VCaP (cell line): Measurements from ENCODE around the gene TP73.
"Not testable (repeated sequence)": the region's sequence is repeated elsewhere in the genome, so short reads cannot be mapped to it uniquely, and the experiment has no call there.

Experiments
- H3K27ac ChIP-seq: fragments of 450-650 bp; 2 replicates; pipeline ENCODE4 v1.5.1; 2017
- CTCF ChIP-seq: fragments of 450-650 bp; conservative IDR thresholded peaks from 2 replicates; pipeline ENCODE4 v1.5.1; 2017; ENCODE audit warnings: mild to moderate bottlenecking, moderate library complexity

The TP73 gene

DNA sequence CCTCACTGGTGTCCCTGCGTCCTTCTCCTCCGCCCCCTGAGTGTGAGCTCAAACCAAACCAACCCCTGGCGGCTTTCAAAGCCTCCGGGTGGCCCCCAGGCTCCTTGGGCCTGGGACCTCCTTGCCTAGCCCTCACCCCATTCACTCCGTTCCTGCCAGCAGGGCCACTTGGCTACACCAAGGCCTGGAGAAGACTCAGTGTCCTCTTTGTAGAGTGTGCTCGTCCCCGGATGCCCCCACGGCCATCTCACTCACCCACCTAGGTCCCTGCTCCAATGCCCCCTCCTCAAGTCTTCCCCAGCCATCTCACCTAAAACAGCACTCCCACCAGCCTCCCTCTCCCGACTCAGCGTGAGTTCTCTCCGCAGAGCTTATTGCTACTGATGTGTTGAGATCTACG is 92.8 kb downstream of the TP73 start:
- H3K27ac ChIP-seq: peak overlapping the region; percentile 82; the same call in 1 of the 2 replicates
- TF ChIP-seq CTCF: no peak

GRCh38 chr1:3745590-3746381 is 93.5 kb downstream of the TP73 start:
- TF ChIP-seq CTCF: no peak
- H3K27ac ChIP-seq: peak overlapping the region; percentile 82

DNA sequence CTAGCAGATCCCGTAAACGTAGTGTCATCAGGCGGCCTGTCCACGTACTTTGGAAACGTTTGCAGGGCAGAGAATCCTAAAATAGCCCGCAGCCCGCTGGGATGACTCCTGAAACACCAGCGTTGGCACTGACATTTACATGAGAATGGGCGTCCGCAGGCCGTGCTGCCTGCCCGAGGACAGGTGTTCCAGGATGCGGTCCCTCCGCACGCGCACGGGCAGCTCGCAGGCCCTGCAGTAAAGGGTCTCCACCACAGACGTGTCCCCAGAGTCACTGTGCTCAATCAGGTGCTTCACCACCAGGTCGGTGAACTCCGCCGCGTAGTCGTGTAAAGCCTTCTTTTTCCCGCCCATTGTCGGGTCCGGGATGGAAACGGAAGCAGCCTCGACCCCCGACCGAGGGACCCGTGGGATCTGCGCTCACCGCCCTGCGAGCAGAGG is 94.1 kb downstream of the TP73 start:
- TF ChIP-seq CTCF: no peak
- peak overlapping the region; percentile 82 for H3K27ac ChIP-seq

- peak overlapping the region; percentile 82 for H3K27ac ChIP-seq
- TF ChIP-seq CTCF: no peak
Measured at GRCh38 chr1:3746830-3747521, 94.7 kb downstream of the TP73 start.

DNA sequence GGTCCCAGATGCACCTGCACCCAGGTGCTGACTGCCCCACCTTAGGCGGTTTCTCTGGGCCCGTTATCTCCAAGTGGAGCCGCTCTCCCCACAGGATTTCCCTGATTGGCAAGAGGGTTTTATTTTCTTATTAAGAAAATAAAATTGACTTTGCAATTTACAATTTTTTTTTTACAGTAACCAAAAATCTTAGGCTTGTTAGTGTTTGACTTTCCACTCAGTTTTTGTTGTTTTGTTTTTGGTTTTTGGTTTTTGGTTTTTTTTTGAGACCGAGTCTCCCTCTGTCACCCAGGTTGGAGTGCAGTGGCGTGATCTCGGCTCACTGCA is 95.2 kb downstream of the TP73 start:
- TF ChIP-seq CTCF: no peak
- H3K27ac ChIP-seq: peak overlapping the region; percentile 82

GRCh38 chr1:3747903-3748302 is 95.6 kb downstream of the TP73 start:
- peak overlapping the region; percentile 82 for H3K27ac ChIP-seq
- no peak for TF ChIP-seq CTCF

DNA sequence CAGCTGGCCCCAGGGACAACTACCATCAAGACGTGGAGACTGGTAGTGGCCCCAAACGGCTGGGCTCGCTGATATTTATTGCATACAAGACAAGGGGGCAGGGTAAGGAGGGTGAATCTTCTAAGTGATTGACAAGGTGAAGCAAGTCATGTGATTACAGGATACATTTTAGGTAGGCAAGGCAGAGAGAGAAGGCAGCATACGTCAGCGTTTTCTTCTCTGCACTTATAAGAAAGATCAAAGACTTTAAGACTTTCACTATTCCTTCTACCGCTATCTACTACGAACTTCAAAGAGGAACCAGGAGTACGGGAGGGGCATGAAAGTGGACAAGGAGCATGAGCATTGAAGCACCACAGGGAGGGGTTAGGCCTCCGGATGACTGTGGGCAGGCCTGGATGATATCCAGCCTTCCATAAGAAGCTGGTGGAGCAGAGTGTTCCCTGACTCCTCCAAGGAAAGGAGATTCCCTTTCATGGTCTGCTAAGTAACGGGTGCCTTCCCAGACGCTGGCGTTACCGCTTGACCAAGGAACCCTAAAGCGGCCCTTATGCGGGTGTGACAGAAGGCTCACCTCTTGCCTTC is 96.1 kb downstream of the TP73 start:
- not testable (repeated sequence) for H3K27ac ChIP-seq

DNA sequence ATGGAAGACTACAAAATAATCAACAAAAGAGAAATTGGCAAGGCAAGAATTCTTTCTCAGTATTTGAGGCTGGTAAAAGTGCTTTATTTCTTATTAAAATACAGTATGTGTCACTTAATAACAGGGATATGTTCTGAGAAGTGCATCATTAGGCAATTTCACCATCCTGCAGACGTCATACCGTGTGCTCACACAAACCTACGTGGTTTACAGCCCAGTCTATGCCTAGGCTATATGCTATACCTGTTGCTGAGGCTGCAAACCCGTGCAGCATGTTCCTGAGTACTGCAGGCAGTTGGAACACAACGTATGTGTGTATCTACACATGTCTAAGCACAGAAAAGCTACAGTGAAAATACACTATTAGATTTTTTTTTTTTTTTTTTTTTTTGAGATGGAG is 97.2 kb downstream of the TP73 start:
- H3K27ac ChIP-seq: no peak overlapping the region
- no peak for TF ChIP-seq CTCF
